GM10266 (cell line): Measurements from ENCODE around the gene POLK.

ENCODE experiments used
- DNase-seq: peaks from one replicate; pipeline ENCODE4 v3.0.0; 2012; ENCODE audit errors: extremely low spot score
- CTCF ChIP-seq: IDR thresholded peaks from 2 replicates; pipeline ENCODE4 v1.5.1; 2012; ENCODE audit warnings: mild to moderate bottlenecking, low read depth; ENCODE audit not compliant: control insufficient read depth, insufficient read depth; ENCODE audit errors: missing control alignments

The POLK gene

GRCh38 chr5:75617736-75618352, 106.2 kb downstream of the POLK start:
- no peak for DNase-seq
- no peak for TF ChIP-seq CTCF

DNA sequence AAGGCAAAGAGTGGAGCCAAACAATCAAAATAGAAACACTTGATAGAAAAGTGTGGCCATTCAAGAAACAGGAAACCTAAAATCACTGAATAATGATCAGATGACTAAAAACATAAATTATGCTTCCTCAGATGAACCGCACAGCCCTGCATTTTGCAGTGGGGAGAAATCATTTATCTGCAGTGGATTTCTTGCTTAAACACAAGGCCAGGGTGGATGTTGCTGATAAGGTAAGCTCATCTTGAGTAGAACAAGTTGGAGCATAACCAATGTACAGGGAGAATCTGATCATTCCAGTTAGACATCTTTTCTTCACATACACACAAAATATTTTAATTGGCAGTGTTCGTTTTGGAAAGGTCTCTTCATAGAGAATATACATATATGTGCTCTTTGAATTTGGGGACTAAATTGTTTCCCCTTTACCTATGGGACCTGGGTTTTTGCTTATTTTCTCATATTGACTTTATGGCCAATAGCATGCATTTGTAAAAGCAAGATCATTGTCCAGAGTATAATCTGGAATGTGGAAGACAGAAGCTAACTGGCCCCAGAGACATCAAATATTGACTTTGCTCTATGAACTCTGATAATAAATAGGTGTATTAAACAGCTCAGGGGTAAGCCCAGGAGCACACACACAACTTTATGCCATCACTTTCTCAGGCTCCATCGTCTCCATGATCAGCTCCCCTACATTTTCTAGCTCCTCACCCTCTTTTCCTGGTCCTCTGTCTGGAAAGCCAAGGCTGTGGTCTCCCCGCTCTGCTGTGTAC, 108.7 kb downstream of the POLK start:
- DNase-seq: no peak
- TF ChIP-seq CTCF: no peak

- no peak for TF ChIP-seq CTCF
- no peak for DNase-seq
Measured at GRCh38 chr5:75622564-75622963, 110.9 kb downstream of the POLK start.

DNA sequence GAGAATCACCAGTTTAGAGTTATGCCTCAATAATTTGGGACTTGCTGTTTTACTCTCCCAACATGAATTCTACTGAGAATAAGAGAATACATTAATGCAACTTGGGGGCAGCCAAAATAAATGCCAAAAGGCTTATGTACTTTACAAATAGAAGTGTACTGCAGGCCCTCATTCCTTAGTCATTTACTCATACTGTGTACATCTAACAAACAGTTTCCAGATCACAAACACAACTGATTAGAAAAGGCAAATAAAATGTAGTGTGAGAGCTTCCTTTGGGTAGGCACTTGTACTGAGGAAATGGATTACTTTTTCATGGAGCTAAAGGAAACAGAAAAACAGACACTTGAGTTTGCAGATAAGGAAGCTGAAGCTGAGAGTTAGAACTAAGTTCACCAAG, 112.2 kb downstream of the POLK start:
- no peak for DNase-seq
- TF ChIP-seq CTCF: no peak

DNA sequence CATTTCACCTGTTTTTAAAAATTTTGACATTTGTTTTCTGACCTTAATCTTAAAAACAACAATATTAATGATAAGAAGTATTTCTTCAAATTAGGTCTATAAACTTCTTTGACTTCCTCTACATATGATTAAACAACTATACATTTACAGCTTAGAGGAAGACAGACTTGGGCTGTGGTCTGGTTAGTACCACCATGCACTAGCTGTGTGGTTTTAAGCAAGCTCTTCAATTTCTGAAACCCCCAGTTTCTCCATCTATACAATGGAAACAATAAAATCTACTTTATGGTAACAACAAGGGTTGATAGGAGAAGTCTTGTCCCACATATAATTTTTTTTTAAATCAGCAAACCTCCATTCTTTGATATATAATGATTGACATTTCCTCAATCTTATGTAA, 115.3 kb downstream of the POLK start:
- no peak for DNase-seq
- no peak for TF ChIP-seq CTCF

- DNase-seq: no peak
- TF ChIP-seq CTCF: no peak
Measured at GRCh38 chr5:75627801-75628200, 116.1 kb downstream of the POLK start.

DNA sequence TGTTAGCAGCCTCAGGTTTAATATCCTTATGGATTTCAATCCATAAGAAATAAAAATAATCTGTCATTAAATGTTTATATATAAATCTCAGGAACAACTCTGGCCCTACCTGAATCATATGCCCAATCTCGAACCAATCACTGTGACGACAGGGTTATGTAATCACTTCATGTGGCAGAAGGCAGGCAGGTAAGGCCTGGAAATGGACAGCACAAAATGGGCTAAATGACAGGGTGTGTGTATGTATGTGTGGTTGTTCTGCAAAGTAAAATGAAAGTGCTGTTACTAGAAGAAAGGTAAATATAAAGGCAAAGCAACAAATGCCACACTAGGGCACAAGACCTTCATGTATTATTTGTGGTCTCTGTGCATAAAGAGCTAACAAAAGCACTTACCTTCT, 119.2 kb downstream of the POLK start:
- no peak for TF ChIP-seq CTCF
- no peak for DNase-seq
